Aorta (tissue), 5 donors: ENCODE results near the gene URM1. TPM values are rescaled to one million over a fixed set of nuclear protein-coding genes. Genes with fewer than 3 reads are reported as not detected.

Experiments
- ATAC-seq: fragments of 200-7000 bp; cut with Tn5 transposase; one replicate; pipeline ENCODE4 v1.9.1; 2022; ENCODE audit warnings: moderate library complexity; ENCODE audit not compliant: low FRiP score
- DNase-seq, 2 donors: peaks; one replicate each; pipeline ENCODE4 v3.0.0-alpha.2; 2020
- H3K27ac ChIP-seq, 2 donors: one replicate each; pipeline ENCODE4 v1.5.1; 2013; ENCODE audit warnings: low read length in 2 of 2, mild to moderate bottlenecking in 2 of 2, moderate library complexity in 2 of 2, control low read depth in 1 of 2, inconsistent platforms in 1 of 2, low read depth in 1 of 2
- H3K27me3 ChIP-seq, 2 donors: one replicate each; pipeline ENCODE4 v1.6.1; 2013; ENCODE audit warnings: control low read depth in 1 of 2, low read length in 1 of 2, mild to moderate bottlenecking in 1 of 2, moderate library complexity in 1 of 2; ENCODE audit not compliant: insufficient read depth in 2 of 2, control insufficient read depth in 1 of 2
- H3K36me3 ChIP-seq, 2 donors: one replicate each; pipeline ENCODE4 v1.6.1; 2013; ENCODE audit warnings: control low read depth in 1 of 2, low read length in 1 of 2, mild to moderate bottlenecking in 1 of 2; ENCODE audit not compliant: insufficient read depth in 2 of 2, control insufficient read depth in 1 of 2
- H3K4me1 ChIP-seq, 2 donors: one replicate each; pipeline ENCODE4 v1.6.1; 2013; ENCODE audit warnings: low read length in 2 of 2, control low read depth in 1 of 2, mild to moderate bottlenecking in 1 of 2, moderate library complexity in 1 of 2; ENCODE audit not compliant: insufficient read depth in 2 of 2, control insufficient read depth in 1 of 2
- H3K4me3 ChIP-seq, 2 donors: one replicate each; pipeline ENCODE4 v1.5.1; 2013; ENCODE audit warnings: low read length in 2 of 2, control low read depth in 1 of 2, mild to moderate bottlenecking in 1 of 2
- H3K9me3 ChIP-seq: one replicate; pipeline ENCODE4 v1.6.1; 2013; ENCODE audit warnings: mild to moderate bottlenecking, low read length; ENCODE audit not compliant: control insufficient read depth
- WGBS, 2 donors: extraction: QIAGEN DNeasy Blood & Tissue Kit; methylation state at CpG; one replicate each; pipeline ENCODE4 v1.1.7; 2013; 5-methylcytosine and 5-hydroxymethylcytosine counted together
- intact Hi-C, 2 donors: fragments of 100-400 bp; cut with DNase I; formaldehyde crosslinking; loops; one replicate each; pipeline versions ENCODE4 v1.14.2 to v1.15.0; 2022
- polyA plus RNA-seq, 2 donors: library from polyadenylated mRNA; stranded (reverse); fragments of 200-250 nt; gene quantifications; one replicate each; pipeline ENCODE4 v1.2.3, GENCODE V29; 2013
- total RNA-seq, 2 donors: library from RNA; stranded (reverse); fragmentation: NEBNext Ultra II Directional; extraction: Animal tissue kit (Norgen Biotek cat#: 25700); gene quantifications; one replicate each; pipeline ENCODE4 v1.2.1, GENCODE V29; 2021
- donor health status: healthy with polysubstance abuse.
- donor health status: Bipolar disorder and iron deficiency.
- donor health status: DM: no; HTN: no; CAD: no.
- donor health status: DM: no; HTN: no; CAD: no.
- donor health status: DM: yes; HTN: yes; CAD: no.

The URM1 gene
- total and polyA plus RNA-seq, 4 donors: 24.7 to 45.5 (median 35.9) TPM

- no peak overlapping the region for H3K27ac ChIP-seq
- no peaks in the 10 kb centered on the region for H3K4me1 ChIP-seq
- no peaks in the 10 kb centered on the region for H3K27me3 ChIP-seq
- H3K36me3 ChIP-seq: no peaks in the 10 kb centered on the region
- DNase-seq (no peak), ATAC-seq (no peak)
- H3K9me3 ChIP-seq: no peaks in the 10 kb centered on the region
- no peak overlapping the region for H3K4me3 ChIP-seq
- WGBS, 2 donors: 82% methylated on average over 2 of the region's 2 CpGs
- intact Hi-C loops: loop anchor here in 1 of 2 donors (5.0 kb wide), 1 partner anchor 53 kb away; no protein-coding TSS in a partner anchor
These were observed 44.1 kb downstream of the URM1 start for GRCh38 chr9:128415281-128415680.

GRCh38 chr9:128416014-128416413 lies 44.8 kb downstream of the URM1 start:
- Histone ChIP-seq H3K4me3 (no peak overlapping the region), H3K36me3 (no peaks in the 10 kb centered on the region), H3K4me1 (no peaks in the 10 kb centered on the region), H3K27me3 (no peaks in the 10 kb centered on the region), H3K27ac (no peak overlapping the region), H3K9me3 (no peaks in the 10 kb centered on the region)
- ATAC-seq (no peak), DNase-seq (no peak)
- intact Hi-C loops: loop anchor here in 1 of 2 donors (5.0 kb wide), 1 partner anchor 54 kb away; no protein-coding TSS in a partner anchor
- whole genome bisulfite sequencing, 2 donors: 53 to 54% methylated on average over 6 of the region's 6 CpGs

DNA sequence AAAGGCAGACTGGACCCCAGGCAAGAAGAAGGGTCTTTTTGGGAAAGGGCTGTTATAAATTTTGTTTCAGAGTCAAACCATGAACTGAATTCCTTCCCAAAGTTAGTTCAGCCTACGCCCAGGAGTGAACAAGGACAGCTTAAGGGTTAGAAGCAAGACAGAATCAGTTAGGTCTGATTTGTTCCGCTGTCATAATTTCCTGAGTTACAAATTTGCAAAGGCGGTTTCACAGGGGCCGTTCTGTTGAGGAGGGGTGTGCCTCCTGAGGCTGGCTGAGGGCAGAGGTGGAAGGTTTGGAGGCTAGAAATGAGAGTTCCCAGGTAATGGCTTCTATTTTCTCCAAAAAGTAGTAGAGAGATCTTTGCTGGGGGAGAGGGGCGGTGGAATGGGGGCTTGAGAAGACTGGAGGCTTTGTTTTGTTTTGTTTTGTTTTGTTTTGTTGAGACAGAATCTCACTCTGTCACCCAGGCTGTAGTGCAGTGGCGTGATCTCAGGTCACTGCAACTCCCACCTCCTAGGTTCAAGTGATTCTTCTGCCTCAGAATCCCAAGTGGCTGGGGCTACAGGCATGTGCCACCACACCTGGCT lies 45.4 kb downstream of the URM1 start:
- H3K36me3 ChIP-seq: no peaks in the 10 kb centered on the region
- H3K4me1 ChIP-seq: no peaks in the 10 kb centered on the region
- no peak overlapping the region for H3K4me3 ChIP-seq
- ATAC-seq (no peak), DNase-seq (no peak)
- H3K27ac ChIP-seq: no peak overlapping the region
- H3K27me3 ChIP-seq: no peaks in the 10 kb centered on the region
- H3K9me3 ChIP-seq: no peaks in the 10 kb centered on the region
- WGBS, 2 donors: 44 to 51% methylated on average over 6 of the region's 6 CpGs
- intact Hi-C loops: loop anchor here in 1 of 2 donors (5.0 kb wide), 1 partner anchor 54 kb away; no protein-coding TSS in a partner anchor

DNA sequence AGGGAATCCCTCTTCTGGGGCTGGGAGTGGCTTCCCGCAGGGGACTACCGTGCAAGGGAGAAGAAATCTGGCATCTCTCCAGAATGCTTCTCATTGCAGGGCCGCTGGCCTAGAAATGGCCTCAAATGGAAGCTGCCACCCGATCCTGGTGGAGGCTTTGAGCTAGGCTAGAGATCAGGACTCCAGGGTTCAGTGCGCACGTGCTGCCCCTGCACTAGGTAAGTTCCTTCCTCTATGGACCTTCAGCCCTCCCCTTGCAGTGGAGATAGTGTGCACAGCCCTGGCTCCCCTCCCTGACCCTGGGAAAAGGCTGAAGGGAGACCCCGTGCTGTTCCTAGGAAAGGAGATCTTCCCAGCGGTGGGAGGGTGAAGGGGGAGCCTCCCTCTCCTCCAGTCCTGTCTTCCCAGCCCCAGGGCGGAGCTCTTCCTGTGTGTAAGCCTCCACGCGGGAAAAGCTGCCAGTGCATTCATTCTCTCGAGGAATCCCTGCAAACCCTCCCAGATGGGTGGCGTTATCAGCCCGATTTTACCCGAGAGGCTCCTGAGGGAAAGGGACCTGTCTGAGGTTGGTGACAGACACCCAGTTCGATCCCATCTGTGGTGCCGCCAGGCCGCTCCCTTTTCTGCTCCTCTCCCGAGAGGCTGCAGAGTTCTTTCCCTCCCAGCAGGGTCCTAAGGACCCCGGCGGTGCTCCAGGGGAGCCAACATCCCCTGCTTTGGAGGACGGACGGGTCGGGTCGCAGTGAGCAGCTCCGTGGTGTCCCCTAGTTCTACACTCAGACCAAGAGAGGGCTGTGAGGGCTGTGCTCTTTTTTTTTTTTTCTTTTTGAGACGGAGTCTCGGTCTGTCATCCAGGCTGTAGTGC lies 48.1 kb downstream of the URM1 start:
- no peak overlapping the region for H3K27ac ChIP-seq
- intact Hi-C loops: loop anchor here in 1 of 2 donors (5.0 kb wide), 1 partner anchor 57 kb away; no protein-coding TSS in a partner anchor
- no peak overlapping the region for H3K4me3 ChIP-seq
- no peaks in the 10 kb centered on the region for H3K27me3 ChIP-seq
- no peaks in the 10 kb centered on the region for H3K4me1 ChIP-seq
- peaks cover 0 to under 1% of the 10 kb centered on the region in 2 donors for H3K36me3 ChIP-seq
- 8 to 11% methylated on average over 28 of the region's 28 CpGs for WGBS, 2 donors
- no peak for DNase-seq
- no peaks in the 10 kb centered on the region for H3K9me3 ChIP-seq
- no peak for ATAC-seq

DNA sequence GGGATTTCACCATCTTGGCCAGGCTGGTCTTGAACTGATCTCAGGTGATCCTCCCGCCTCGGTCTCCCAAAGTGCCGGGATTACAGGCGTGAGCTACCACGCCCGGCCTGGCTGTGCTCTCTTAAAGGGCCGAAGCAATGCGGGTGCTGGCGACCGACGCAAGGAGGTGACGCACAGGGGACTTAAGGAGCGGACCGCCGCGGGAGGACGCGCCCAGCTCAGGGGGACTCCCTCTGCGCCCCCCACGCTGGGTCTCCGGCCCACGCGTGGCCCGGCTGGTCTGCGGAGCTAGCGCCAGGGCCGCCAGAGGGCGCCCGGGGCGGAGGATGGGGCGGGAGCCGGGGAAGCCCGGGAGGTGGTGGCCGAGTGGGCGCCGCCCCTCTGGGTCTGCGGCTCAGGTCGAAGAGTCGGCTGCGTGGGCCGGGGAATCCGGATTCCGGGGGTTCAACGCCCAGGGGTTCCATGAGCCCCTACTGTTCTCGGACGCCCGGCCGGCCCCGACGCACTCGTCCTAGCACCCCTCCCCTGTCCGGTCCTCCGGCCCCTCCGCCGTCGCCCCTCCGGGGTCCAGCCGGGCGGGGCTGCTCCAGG lies 49.0 kb downstream of the URM1 start:
- H3K27me3 ChIP-seq: no peaks in the 10 kb centered on the region

DNA sequence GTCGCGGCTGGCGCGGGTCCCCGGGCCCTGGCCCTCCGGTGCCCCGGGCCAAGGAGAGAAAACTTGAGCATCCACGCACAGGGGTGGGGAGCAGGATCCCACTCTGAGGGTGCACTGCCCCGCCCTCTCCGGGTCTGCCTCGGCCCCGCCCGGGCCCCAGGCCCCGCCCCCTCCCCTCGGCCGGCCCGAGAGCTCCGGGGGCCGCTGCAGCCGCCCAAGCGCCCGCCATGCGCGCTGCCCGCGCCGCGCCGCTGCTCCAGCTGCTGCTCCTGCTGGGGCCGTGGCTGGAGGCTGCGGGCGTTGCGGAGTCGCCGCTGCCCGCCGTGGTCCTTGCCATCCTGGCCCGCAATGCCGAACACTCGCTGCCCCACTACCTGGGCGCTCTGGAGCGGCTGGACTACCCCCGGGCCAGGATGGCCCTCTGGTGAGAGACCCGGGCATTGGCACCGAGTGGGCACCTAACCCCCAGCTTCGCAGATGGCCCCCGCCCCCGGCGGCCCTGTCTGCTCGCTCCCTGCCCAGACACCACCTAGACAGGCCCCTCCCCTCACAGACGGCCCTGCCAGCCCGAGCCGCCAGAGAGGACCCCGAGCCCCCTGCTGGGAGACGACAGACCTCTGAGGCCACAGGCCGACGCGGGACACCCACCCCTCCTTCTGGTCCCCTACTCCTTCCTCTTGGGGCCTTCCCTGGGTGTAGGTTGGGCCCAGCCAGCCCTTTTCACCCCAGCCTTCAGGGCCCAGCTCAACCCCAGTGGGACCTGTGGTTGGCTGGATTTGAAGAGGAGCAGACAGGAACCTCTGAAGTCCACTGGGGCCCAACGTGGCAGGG lies 49.7 kb downstream of the URM1 start, which contains the start of gene CERCAM:
TSS of gene CERCAM (plus strand) at position 207 of the 831 bp plus-strand sequence. CDS start at position 228, 21 bp downstream.
- DNase-seq (peak; percentile 75 to 91), ATAC-seq (peak; percentile 88)
- peak within 1 kb of the TSS; percentile 78 to 87 for H3K4me3 ChIP-seq
- no peaks in the 10 kb centered on the region for H3K27me3 ChIP-seq
- H3K36me3 ChIP-seq: peaks cover 0 to 2% of the 10 kb centered on the region in 2 donors
- H3K9me3 ChIP-seq: no peaks in the 10 kb centered on the region
- no peaks in the 10 kb centered on the region for H3K4me1 ChIP-seq
- intact Hi-C loops: loop anchor here in 1 of 2 donors (10.0 kb wide), 1 partner anchor 126 kb away; no protein-coding TSS in a partner anchor
- H3K27ac ChIP-seq: peak within 1 kb of the TSS in 1 of 2 donors; percentile 13
- WGBS, 2 donors: 1% methylated on average over 31 to 59 of the region's 59 CpGs

More for the DNA sequence above, 49.0 kb downstream of the URM1 start:
- Histone ChIP-seq H3K4me1 (no peaks in the 10 kb centered on the region), H3K9me3 (no peaks in the 10 kb centered on the region), H3K36me3 (peaks cover 0 to 2% of the 10 kb centered on the region in 2 donors), H3K27ac (peak overlapping the region in 1 of 2 donors; percentile 13), H3K4me3 (peak overlapping the region; percentile 78 to 87)
- intact Hi-C loops: loop anchor here in 1 of 2 donors (10.0 kb wide), 1 partner anchor 125 kb away; no protein-coding TSS in a partner anchor
- peak; percentile 92 for ATAC-seq
- DNase-seq: peak; percentile 82 to 94
- 1% methylated on average over 32 to 59 of the region's 59 CpGs for WGBS, 2 donors

DNA sequence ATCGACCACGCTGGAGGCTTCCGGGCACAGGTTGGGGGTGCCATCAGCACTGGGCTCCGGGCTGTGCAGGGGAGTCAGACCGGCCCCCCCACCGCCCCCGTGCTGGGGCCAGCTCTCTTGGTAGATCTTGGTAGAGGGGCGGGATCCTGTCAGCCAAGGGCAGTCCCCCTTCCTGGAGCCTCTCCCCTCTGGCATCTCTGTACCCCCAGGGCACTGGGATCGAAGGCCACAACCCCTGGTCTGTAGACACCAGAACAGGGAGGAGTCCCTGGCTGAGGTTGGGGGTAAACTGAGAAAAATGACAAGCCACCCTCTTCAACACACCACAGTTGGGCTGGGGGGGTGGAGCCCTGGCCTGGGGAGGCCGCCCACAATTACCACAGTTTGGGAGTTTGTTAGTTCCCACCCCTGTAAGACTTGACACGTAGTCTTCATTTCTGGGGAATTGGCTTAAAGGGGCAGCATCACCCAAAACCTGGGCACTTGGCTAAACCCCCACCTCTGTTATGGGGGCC lies 50.4 kb downstream of the URM1 start:
- Histone ChIP-seq H3K9me3 (no peaks in the 10 kb centered on the region), H3K36me3 (peaks cover 0 to 2% of the 10 kb centered on the region in 2 donors), H3K27ac (no peak overlapping the region), H3K27me3 (no peaks in the 10 kb centered on the region), H3K4me1 (no peaks in the 10 kb centered on the region), H3K4me3 (peak overlapping the region; percentile 78 to 87)
- intact Hi-C loops: loop anchor here in 1 of 2 donors (10.0 kb wide), 1 partner anchor 127 kb away; no protein-coding TSS in a partner anchor
- WGBS, 2 donors: 1 to 5% methylated on average over 11 of the region's 11 CpGs
- peak in 1 of 2 donors; percentile 67 for DNase-seq
- ATAC-seq: peak; percentile 38
